ENCODE data around the gene TMEM221. TPM values are rescaled to one million over a fixed set of nuclear protein-coding genes. Genes with fewer than 3 reads are reported as not detected.

Gene TMEM221
- total and polyA plus RNA-seq, 10 of the 15 experiments (the other 5 are each of a cell fraction or from before 2014, with no cell fraction given) = 0.04 to 0.24 TPM; not detected in 8

- TF ChIP-seq CUX1 (IDR thresholded peaks at IDR 0.05; ENCODE audit: insufficient replicate concordance, low read depth, low read length) (no peak), BHLHE40 (IDR thresholded peaks at IDR 0.05; ENCODE audit: borderline replicate concordance in 1 of 2, low read depth in 2 of 2, low read length in 1 of 2) (peak; percentile 95 to 98), TBL1XR1 (IDR thresholded peaks at IDR 0.05; ENCODE audit: low read depth, low read length) (0 out of 2 replicates have a peak, but pooled peaks have one; percentile 6), IRF5 (IDR thresholded peaks at IDR 0.05; ENCODE audit: borderline replicate concordance) (no peak), RAD21 (IDR thresholded peaks at IDR 0.05; ENCODE audit: insufficient read depth, low read depth, low read length) (no peak), ATF7 (IDR thresholded peaks at IDR 0.05; ENCODE audit: low read depth) (0 out of 2 replicates have a peak, but pooled peaks have one; percentile 29), HCFC1 (IDR thresholded peaks at IDR 0.05; ENCODE audit: low read length) (peak; percentile 93), ZNF274 (IDR thresholded peaks at IDR 0.05; ENCODE audit: insufficient read depth, insufficient read length) (no peak), NFXL1 (IDR thresholded peaks at IDR 0.05; ENCODE audit: borderline replicate concordance) (no peak), CREB1 (IDR thresholded peaks at IDR 0.05; ENCODE audit: low read depth) (peak; percentile 93), NFYB (IDR thresholded peaks at IDR 0.05; ENCODE audit: insufficient read depth, low read depth, low read length) (peak; percentile 81)
- TF ChIP-seq, protein P1, sequence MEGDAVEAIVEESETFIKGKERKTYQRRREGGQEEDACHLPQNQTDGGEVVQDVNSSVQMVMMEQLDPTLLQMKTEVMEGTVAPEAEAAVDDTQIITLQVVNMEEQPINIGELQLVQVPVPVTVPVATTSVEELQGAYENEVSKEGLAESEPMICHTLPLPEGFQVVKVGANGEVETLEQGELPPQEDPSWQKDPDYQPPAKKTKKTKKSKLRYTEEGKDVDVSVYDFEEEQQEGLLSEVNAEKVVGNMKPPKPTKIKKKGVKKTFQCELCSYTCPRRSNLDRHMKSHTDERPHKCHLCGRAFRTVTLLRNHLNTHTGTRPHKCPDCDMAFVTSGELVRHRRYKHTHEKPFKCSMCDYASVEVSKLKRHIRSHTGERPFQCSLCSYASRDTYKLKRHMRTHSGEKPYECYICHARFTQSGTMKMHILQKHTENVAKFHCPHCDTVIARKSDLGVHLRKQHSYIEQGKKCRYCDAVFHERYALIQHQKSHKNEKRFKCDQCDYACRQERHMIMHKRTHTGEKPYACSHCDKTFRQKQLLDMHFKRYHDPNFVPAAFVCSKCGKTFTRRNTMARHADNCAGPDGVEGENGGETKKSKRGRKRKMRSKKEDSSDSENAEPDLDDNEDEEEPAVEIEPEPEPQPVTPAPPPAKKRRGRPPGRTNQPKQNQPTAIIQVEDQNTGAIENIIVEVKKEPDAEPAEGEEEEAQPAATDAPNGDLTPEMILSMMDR (IDR thresholded peaks at IDR 0.05 in 2 of 3, conservative IDR thresholded peaks at IDR 0.05 in 1 of 3; ENCODE audit: control insufficient read depth in 2 of 3, extremely low read depth in 1 of 3, insufficient read depth in 1 of 3, low read depth in 3 of 3, low read length in 3 of 3) = no peak
- TF ChIP-seq, protein P2, sequence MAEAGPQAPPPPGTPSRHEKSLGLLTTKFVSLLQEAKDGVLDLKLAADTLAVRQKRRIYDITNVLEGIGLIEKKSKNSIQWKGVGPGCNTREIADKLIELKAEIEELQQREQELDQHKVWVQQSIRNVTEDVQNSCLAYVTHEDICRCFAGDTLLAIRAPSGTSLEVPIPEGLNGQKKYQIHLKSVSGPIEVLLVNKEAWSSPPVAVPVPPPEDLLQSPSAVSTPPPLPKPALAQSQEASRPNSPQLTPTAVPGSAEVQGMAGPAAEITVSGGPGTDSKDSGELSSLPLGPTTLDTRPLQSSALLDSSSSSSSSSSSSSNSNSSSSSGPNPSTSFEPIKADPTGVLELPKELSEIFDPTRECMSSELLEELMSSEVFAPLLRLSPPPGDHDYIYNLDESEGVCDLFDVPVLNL (IDR thresholded peaks at IDR 0.05; ENCODE audit: low read depth, low read length) = no peak
- TF ChIP-seq, protein P3, sequence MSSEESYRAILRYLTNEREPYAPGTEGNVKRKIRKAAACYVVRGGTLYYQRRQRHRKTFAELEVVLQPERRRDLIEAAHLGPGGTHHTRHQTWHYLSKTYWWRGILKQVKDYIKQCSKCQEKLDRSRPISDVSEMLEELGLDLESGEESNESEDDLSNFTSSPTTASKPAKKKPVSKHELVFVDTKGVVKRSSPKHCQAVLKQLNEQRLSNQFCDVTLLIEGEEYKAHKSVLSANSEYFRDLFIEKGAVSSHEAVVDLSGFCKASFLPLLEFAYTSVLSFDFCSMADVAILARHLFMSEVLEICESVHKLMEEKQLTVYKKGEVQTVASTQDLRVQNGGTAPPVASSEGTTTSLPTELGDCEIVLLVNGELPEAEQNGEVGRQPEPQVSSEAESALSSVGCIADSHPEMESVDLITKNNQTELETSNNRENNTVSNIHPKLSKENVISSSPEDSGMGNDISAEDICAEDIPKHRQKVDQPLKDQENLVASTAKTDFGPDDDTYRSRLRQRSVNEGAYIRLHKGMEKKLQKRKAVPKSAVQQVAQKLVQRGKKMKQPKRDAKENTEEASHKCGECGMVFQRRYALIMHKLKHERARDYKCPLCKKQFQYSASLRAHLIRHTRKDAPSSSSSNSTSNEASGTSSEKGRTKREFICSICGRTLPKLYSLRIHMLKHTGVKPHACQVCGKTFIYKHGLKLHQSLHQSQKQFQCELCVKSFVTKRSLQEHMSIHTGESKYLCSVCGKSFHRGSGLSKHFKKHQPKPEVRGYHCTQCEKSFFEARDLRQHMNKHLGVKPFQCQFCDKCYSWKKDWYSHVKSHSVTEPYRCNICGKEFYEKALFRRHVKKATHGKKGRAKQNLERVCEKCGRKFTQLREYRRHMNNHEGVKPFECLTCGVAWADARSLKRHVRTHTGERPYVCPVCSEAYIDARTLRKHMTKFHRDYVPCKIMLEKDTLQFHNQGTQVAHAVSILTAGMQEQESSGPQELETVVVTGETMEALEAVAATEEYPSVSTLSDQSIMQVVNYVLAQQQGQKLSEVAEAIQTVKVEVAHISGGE (CRISPR knock-in tag; IDR thresholded peaks at IDR 0.05) = peak; percentile 57; the same call in 1 of the 2 replicates
These were observed 28.6 kb downstream of the TMEM221 start, which contains the start of gene MVB12A (continued) for GRCh38 chr19:17419621-17420474.
